Stimulated activated CD8-positive, alpha-beta memory T cell treated with anti-CD3 and anti-CD28 coated beads, Interleukin-7, amount 100 ng/mL, for 4 hours (primary cell): ENCODE measurements around the gene PAFAH1B1.
"Not testable (repeated sequence)": the region's sequence is repeated elsewhere in the genome, so short reads cannot be mapped to it uniquely, and the experiment has no call there.

Experiments used
- DNase-seq, 2 donors: peaks; one replicate each; pipeline ENCODE4 v3.0.0-alpha.2; 2020; ENCODE audit warnings: low read depth in 2 of 2

PAFAH1B1 gene

DNA sequence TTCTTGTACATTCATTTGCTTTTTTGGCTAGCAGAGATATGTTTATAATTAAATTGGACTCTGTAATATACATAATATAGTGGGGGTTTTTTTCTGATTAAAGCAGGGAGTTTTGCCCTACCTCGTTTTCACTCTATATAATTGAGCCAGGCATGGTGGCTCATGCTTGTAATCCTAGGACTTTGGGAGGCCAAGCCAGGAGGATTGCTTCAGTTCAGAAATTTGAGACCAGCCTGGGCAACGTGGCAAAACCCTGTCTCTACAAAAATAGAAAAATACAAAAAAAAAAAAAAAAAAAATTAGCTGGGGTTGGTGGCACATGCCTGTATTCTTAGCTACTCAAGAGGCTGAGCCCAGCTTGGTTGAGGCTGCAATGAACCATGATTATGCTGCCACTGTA, 42.2 kb downstream of the PAFAH1B1 start:
- no peak for DNase-seq

DNA sequence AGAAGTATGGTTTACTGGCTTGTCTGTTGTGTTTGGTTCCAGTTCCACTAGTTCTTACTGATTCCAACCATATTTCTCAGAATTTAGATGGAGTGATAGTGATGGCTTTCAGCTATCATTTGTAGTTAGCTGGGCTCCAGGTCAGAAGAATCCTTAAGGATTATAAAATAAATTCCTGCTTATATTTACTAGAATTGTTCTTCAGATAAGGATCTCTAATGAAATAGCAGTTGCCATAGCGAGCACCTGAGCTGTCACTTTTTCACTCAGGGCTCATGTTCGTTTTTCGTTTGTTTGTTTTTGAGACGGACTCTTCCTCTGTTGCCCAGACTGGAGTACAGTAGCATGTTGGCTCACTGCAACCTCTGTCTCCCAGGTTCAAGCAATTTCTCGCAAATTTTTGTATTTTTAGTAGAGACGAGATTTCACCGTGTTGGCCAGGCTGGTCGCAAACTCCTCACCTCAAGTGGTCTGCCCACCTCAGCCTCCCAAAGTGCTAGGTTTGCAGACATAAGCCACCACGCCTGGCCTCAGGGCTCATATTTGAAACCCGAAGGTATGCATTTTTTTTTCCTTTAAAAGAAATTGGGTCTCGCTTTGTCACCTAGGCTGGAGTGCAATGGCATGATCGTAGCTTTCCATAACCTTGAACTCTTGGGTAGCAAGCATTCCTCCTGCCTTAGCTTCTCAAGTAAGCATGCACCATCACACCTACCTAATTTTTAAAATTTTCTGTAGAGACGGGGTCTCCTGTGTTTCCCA, 42.9 kb downstream of the PAFAH1B1 start:
- no peak for DNase-seq

DNA sequence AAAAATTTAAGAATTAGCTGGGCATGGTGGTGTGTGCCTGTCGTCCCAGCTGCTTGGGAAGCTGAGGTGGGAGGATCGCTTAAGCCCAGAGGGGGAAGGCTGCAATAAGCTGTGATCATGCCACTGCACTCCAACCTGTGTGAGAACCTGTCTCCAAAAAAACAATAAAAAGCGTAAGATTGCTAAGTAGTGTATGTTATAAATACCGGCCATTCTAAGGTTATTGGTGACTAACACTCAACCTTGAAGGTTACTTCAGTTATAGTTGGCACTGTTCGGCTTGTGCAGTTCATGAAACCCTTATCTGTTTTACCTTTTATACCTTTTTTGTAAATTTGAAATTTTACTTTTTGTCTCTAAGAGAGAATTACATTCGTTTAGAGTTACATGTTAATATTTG, 44.0 kb downstream of the PAFAH1B1 start:
- DNase-seq = no peak

DNA sequence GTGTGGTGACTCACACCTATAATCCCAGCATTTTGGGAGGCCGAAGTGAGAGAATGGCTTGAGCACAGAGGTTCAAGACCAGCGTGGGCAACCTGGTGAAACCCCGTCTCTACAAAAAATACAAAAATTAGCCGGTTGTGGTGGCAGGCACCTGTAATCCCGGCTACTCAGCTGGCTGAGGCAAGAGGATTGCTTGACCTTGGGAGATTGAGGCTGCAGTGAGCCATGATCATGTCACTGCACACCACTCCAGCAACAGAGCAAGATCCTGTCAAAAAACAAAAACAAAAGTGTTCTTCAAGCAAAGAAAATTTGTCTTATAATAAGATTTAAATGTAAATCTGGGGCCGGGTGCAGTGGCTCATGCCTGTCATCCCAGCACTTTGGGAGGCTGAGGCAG, 51.5 kb downstream of the PAFAH1B1 start:
- no peak for DNase-seq

DNA sequence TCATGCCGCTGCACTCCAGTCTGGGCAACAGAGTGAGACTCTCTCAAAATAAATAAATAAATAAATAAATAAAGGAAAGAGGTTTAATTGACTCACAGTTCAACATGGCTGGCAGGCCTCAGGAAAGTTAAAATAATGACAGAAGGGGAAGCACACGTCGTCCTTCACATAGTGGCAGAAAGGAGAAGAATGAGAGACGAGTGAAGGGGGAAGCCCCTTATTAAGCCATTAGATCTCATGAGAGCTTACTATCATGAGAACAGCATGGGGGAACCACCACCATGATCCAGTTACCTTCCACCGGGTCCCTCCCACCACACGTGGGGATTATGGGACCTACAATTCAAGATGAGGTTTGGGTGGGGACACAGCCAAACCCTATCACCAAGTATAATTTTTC, 54.5 kb downstream of the PAFAH1B1 start:
- DNase-seq = no peak

DNA sequence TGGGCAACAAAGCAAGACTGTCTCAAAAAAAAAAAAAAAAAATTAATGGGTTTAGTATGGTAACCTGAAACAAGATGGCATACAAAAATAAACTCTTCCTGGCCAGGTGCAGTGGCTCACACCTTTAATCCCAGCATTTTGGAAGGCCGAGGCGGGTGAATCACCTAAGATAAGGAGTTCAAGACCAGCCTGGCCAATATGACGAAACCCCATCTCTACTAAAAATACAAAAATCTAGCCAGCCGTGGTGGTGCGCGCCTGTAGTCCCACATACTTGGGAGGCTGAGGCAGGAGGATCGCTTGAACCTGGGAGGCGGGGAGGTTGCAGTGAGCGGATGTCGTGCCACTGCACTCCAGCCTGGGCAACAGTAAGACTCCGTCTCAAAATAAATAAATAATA, 55.7 kb downstream of the PAFAH1B1 start:
- DNase-seq = no peak

DNA sequence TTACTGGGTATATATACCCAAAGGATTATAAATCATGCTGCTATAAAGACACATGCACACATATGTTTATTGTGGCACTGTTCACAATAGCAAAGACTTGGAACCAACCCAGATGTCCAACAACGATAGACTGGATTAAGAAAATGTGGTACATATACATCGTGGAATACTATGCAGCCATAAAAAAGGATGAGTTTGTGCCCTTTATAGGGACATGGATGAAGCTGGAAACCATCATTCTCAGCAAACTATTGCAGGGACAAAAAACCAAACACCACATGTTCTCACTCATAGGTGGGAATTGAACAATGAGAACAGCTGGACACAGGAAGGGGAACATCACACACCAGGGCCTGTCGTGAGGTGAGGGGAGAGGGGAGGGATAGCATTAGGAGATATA, 59.5 kb downstream of the PAFAH1B1 start:
- not testable (repeated sequence) for DNase-seq

DNA sequence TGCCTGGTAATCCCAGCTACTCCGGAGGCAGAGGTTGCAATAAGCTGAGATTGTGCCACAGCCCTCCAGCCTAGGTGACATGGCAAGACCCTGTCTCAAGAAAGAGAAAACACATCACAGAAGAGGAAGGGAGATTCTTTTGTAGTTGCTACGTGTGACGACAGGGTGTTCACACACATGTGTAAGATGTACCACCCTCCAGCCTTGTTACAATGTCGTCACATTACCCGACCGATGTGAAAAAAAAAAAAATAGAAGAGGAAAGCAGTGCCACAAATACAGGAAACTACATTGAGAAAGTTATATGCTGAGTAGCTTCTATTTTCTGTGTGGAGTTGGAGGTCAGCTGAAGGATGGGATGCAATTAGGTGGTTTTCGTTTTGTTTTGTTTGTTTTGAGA, 62.1 kb downstream of the PAFAH1B1 start:
- no peak for DNase-seq

DNA sequence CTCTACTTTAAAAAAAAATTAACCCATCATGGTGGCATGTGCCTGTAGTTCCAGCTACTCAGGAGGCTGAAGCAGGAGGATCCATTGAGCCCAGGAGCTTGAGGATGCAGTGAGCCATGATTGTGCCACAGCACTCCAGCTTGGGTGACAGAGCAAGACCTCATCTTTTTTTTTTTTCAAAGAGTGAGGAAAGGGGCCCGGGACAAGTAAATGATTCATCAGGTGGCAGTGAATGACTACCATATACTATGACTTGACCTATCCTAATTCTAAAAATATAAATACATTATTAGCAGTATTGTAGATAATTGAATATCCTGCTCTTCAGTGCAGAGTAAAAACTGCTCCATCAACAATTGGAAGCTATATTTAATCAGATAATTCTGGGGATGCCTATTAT, 62.8 kb downstream of the PAFAH1B1 start:
- DNase-seq = no peak

DNA sequence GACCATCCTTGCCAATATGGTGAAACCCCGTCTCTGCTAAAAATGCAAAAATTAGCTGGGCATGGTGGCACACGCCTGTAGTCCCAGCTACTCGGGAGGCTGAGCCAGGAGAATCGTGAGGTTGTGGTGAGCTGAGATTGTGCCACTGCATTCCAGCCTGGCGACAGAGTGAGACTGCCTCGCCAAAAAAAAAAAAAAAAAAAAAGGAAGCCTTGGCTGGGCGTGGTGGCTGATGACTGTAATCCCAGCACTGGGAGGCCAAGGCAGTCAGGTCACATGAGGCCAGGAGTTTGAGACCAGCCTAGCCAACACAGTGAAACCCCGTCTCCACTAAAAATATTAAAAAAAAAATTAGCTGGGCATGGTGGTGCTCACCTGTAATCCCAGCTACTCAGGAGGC, 65.9 kb downstream of the PAFAH1B1 start:
- DNase-seq = not testable (repeated sequence)

DNA sequence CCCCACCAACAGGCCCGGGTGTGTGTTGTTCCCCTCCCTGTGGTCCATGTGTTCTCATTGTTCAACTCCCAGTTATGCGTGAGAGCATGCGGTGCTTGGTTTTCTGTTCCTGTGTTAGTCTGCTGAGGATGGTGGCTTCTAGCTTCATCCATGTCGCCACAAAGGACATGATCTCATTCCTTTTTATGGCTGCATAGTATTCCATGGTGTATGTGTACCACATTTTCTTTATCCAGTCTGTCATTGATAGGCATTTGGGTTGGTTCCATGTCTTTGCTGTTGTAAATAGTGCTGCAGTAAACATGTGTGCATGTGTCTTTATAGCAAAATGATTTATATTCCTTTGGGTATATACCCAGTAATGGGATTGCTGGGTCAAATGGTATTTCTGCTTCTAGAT, 67.0 kb downstream of the PAFAH1B1 start:
- DNase-seq = not testable (repeated sequence)

DNA sequence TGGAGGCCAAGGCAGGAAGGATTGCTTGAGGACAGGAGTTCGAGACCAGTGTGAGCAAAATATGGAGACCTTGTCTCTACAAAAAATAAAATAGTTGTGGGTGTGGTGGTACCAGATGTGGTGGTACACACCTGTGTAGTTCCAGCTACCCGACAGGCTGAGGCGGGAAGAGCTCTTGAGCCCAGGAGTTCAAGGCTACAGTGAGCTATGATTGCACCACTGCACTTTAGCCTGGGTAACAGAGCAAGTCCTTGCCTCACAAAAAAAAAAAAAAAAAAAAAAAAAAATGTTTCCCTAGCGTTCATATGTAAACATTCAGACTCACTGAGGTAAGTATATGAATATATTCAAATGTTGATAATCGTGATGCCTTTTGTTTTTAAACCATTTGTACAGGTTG, 78.6 kb downstream of the PAFAH1B1 start:
- no peak for DNase-seq

DNA sequence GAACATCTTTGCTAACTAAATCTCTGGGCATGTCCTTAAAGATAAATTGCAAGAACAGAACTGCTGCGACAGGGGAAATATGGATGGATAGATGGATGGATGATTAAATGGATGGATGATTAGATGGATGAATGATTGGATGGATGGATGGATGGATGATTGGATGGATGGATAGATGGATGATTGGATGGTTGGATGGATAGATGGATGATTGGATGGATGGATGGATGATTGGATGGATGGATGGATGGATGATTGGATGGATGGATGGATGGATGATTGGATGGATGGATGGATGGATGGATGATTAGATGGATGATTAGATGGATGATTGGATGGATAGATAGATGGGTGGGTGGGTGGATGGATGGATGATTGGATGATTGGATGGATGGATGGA, 85.8 kb downstream of the PAFAH1B1 start:
- not testable (repeated sequence) for DNase-seq

DNA sequence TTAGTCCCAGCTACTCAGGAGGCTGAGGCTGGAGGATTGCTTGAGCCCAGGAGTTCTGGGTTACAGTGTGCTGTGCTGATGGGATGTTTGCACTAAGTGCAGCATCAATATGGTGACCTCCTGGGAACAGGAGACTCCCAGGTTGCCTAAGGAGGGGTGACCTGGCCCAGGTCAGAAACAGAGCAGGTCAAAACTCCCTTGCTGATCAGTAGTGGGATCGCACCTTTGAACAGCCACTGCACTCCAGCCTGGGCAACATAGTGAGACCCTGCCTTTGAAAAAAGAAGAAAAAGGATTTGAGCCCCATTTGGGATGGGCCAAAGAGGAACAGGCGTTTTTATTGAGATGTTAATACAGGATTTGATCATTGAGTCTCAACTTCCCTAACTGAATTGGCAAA, 87.5 kb downstream of the PAFAH1B1 start:
- no peak for DNase-seq

DNA sequence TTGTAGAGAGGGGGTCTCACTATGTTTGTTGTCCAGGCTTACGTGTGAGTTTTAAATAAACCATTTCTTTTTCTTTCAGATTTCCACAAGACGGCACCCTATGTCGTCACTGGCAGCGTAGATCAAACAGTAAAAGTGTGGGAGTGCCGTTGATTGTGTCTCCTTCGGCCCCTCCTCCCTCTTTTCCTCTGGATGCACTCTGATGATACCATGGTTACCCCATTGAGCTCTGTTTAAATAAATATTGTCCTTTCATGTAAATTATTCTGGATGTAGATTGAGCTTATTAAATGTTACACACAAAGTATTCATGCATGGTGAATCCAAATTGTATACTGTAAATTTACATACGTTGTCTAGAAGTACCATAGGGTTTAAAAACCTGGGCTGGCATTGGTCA, 88.2 kb downstream of the PAFAH1B1 start:
- no peak for DNase-seq

DNA sequence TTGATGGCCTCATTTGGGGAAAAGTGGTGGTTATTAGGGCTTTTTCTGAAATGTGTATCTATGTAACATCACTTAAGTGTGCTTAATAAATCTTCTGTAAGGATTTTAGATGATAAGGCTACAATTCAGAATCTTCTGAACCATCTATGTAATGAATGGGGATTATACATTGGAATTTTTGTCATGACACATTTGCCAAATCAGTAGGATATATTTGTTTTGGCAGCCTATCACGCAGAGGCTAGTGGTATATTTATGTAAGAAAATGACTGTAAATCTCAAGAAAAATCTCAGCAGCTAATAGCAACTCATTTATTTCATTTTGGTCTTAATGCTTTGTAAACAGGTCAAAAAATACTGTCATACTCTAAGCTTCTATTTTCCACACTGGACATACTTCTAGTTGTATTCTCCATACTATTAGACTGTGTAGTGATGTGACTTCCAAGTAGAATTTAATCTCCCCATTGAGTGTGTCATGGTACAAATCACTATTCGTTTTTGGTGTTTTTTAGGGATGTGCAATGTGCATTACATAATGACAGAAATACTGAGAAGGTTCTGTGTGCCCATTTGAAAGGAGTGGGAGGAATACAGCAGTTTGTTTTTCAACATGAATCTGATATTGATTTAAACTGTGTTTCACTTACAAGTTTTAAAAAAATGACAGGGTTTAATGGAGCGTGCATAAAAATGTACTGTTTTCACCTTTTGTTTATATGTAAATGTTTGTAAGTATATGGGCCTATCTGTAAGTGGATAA, 88.9 kb downstream of the PAFAH1B1 start:
- no peak for DNase-seq

DNA sequence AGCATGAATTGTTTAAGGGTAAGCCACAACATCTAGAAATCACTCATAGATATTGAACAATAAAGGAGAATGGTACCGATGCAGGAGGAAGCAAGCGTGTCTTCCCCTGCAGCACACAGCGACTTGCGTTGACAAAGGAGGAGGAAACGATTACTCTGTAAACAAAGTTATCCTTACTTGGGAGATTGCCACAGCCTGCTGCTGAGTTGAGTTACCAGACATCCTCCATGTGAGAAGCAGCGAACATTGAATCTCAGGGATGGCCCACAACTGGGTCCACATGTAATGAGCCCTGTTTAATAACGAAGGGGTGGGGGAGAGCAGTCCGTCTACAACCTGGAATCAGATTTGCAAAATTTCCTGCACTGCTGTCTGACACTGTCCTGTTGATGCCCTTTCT, 90.5 kb downstream of the PAFAH1B1 start:
- no peak for DNase-seq

DNA sequence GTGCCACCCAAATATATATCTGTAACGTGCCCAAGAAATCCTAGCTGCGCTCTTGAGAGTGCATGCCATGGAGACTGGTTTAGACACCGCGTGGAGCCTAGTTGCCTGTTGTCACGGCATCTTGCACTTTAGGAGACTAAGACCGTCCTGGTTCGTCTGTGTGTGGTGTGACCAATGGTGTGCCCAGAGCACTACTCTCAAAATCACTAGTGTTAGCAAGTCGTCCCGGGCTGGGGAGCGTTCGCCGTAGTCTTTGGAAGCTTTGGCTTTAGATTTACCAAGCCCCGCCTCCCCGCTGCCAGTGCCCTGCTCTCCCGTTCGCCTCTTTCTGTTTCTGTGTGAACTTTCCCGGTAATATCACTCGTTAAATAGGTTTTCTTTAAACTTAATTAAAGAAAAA, 91.1 kb downstream of the PAFAH1B1 start:
- DNase-seq = no peak

DNA sequence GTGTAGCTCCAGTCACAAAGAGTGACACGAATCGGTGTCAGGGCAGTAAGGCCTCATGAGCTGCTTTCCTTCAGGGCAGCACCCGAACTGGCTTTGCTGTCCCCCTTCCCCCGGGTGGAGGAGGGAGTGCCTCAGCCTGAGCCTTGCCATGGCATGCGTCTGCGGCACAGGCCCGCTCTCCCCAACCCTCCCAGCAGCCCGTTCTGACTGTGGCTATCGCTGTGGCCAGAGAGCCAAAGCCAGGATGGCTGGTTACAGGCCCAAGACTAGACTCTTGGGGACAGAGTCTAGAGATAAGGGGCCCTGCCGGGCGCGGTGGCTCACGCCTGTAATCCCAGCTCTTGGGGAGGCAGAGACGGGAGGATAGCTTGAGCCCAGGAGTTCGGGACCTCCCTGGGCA, 92.2 kb downstream of the PAFAH1B1 start:
- no peak for DNase-seq

DNA sequence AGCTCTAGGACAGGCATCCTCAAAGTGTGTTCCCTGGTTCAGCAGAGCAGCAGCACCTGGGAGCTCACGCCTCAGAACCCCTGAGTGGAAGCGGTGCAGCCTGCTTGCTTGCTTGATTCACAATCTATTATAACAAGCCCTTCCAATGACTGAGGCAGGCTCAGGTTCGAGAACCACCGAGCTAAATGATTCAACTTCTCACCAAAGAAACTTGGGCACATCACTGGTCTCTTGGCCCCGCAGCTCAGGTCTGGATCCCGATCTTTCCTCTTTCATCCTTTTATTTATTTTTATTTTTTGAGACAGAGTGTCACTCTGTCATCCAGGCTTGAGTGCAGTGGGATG, 93.6 kb downstream of the PAFAH1B1 start:
- no peak for DNase-seq

DNA sequence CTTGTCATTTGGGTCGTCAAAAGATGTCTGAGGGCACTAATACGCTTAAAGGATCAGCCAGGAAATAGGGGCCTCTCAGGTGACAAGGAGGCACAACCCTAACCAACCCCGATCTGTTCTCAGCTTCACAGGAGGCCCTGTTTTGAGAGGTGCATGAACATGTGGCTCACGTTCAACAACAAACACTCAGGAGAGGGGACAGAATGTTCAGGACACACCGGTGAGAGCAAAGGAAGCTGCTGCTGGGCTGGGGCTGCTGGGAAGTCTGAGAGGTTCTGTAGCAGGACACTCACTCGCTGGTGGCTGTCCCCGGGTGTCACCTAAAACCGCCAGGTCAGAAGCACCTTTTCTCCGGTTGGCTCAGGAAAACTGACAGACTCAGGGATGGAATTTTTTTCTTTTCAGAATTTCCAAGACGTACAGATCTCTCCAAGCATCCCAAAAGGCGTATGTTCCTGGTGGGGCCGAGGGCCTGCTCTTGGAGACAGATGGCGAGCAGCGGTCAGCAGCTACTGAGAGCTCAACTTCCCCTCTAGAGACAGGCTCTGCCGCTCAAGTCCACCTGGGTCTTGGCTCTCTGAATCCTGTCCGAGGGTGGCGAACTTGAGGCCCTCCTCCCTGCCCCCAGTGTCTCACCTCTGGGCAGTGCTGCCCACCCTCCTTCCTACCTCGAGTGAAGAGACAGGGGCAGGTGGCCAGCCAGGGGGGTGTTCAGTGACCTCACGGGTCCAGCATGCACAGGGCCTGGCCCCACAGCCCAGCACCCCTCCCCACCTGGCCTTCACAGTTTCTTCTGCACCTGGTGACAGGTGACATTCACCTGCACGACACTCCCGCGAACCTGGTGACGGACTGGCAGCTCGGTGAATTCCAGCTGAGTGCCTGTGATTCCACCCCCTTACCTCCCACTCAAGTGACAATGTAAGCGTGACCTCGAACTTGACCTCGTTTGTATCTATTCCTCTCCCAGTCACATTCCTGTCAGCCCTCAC, 95.2 kb downstream of the PAFAH1B1 start:
- DNase-seq = no peak

DNA sequence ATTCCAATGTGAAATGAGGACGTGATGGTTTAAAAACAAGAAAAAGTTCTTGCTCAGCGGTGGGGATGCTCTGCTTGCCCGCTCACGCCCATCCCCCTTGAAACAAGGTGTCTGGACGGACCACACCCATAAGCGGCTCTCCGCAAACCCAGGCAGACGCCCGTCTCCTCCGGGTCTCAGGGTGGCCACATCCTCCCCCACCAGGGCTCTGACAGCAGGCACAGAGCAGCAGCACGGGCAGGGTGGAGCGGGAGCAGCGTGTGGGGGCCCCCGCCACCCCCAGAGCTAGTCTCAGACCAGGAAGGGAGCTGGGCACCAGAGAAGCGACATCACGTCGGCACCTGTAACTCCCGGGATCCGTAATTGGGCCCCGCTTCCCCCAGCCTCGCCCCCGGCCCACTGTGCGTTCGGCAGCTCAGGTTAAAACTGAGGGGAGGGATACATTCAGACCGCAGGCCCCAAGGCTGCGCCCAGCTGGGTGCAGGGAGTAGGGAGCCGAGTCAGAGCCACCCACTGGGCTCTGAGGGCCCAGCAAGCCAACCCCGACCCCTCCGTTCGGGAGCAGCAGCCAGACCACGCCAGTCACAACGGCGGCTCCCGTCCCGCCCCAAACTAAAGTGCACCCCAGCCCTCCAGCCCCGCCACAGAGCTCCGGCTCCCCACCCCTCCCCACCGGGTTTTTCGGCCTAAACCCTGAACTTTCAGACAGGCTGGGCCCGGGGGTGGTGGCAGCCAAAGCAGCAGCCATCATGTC, 96.1 kb downstream of the PAFAH1B1 start:
- no peak for DNase-seq
